HCT116 (cell line): ENCODE data around the gene CLIC3. TPM values are rescaled to one million over a fixed set of nuclear protein-coding genes. Genes with fewer than 3 reads are reported as not detected.

Experiments used
- ATAC-seq: fragments of 200-7000 bp; cut with Tn5 transposase; 2 replicates; pipeline ENCODE4 v1.9.1; 2020; ENCODE audit warnings: mild to moderate bottlenecking, moderate library complexity
- BruUV-seq: library from RNA; stranded (reverse); fragments of 400-500 nt; replicated peaks from 2 replicates; lab custom pipeline; 2021; lab: Mats Ljungman, UMichigan
- CTCF ChIA-PET: fragments of 300-600 bp; sonication (Branson Sonifier 250); formaldehyde crosslinking; loops from one replicate; lab custom pipeline; 2021; ENCODE audit warnings: antibody characterized with exemption; lab: Charles Lee
- POLR2A ChIA-PET: fragments of 300-600, 350-600 bp; sonication (Branson Sonifier 250); formaldehyde crosslinking; loops from one replicate; lab custom pipeline; 2021; ENCODE audit warnings: antibody characterized with exemption; lab: Charles Lee
- RAD21 ChIA-PET, 2 experiments: fragments of 300-600 bp; sonication (Branson Sonifier 250); formaldehyde crosslinking; loops; one replicate each; lab custom pipeline; 2023; ENCODE audit warnings: low total read pairs in 2 of 2; ENCODE audit not compliant: uncharacterized antibody in 2 of 2, unreplicated experiment in 2 of 2, low non-redundant PET in 1 of 2; lab: Charles Lee
- DNase-seq: peaks from one replicate; pipeline ENCODE4 v3.0.0-alpha.2; 2010; ENCODE audit warnings: low read depth, low spot score
- H2AFZ ChIP-seq: fragments of 200-600 bp; shearing (Covaris generic), sonication (generic); 2 replicates; pipeline ENCODE4 v1.6.1; 2017; ENCODE audit warnings: low read depth, mixed run types, mixed read lengths, antibody characterized with exemption, low read length; ENCODE audit not compliant: poor library complexity, severe bottlenecking
- H3K27ac ChIP-seq: 2 replicates; pipeline ENCODE4 v1.5.1; 2012; ENCODE audit warnings: low read depth, low read length
- H3K27me3 ChIP-seq: fragments of 200-600 bp; sonication (generic); 2 replicates; pipeline ENCODE4 v1.6.1; 2016; ENCODE audit warnings: mixed run types, low read length, mixed read lengths; ENCODE audit not compliant: insufficient read depth
- H3K36me3 ChIP-seq, 2 experiments: fragments of 200-500 bp in 1 of 2; fragments of 200-600 bp in 1 of 2; sonication (Bioruptor generic) in 1 of 2; sonication (generic) in 1 of 2; 2 replicates each; pipeline versions ENCODE4 v1.5.1 to v1.6.1; 2014 to 2016; ENCODE audit warnings: low read length in 2 of 2, inconsistent platforms in 1 of 2, mixed read lengths in 1 of 2, mixed run types in 1 of 2; ENCODE audit not compliant: insufficient read depth in 2 of 2, control insufficient read depth in 1 of 2
- H3K4me1 ChIP-seq, 2 experiments: fragments of 200-600 bp in 1 of 2; sonication (generic) in 1 of 2; 2 replicates each; pipeline versions ENCODE4 v1.5.1 to v1.6.1; 2012 to 2017; ENCODE audit warnings: low read length in 2 of 2, inconsistent platforms in 1 of 2, mild to moderate bottlenecking in 1 of 2, mixed read lengths in 1 of 2, mixed run types in 1 of 2, moderate library complexity in 1 of 2; ENCODE audit not compliant: insufficient read depth in 2 of 2, control insufficient read depth in 1 of 2
- H3K4me2 ChIP-seq: fragments of 200-600 bp; sonication (generic); 2 replicates; pipeline ENCODE4 v1.6.1; 2017; ENCODE audit warnings: mixed run types, low read length, mixed read lengths
- H3K4me3 ChIP-seq, 2 experiments: fragments of 200-600 bp in 1 of 2; sonication (generic) in 1 of 2; replicated peaks in 1 of 2; 2 replicates each; pipeline ENCODE4 v1.5.1; 2011 to 2016; ENCODE audit warnings: low read length in 2 of 2, control low read depth in 1 of 2, low read depth in 1 of 2, mild to moderate bottlenecking in 1 of 2, mixed read lengths in 1 of 2, mixed run types in 1 of 2
- H3K79me2 ChIP-seq: fragments of 200-600 bp; sonication (generic); 2 replicates; pipeline ENCODE4 v1.6.1; 2017; ENCODE audit warnings: mild to moderate bottlenecking, mixed run types, low read length, moderate library complexity, mixed read lengths; ENCODE audit not compliant: insufficient read depth
- H3K9ac ChIP-seq: fragments of 200-600 bp; sonication (generic); 2 replicates; pipeline ENCODE4 v1.6.1; 2016; ENCODE audit warnings: low read length, mixed read lengths
- H3K9me2 ChIP-seq: fragments of 200-600 bp; sonication (generic), shearing (Covaris generic); 2 replicates; pipeline ENCODE4 v1.6.1; 2017; ENCODE audit warnings: mixed run types, mild to moderate bottlenecking, moderate library complexity; ENCODE audit not compliant: insufficient read depth
- H3K9me3 ChIP-seq, 2 experiments: fragments of 200-500 bp in 1 of 2; fragments of 200-600 bp in 1 of 2; sonication (Bioruptor generic) in 1 of 2; sonication (generic) in 1 of 2; 2 replicates each; pipeline ENCODE4 v1.6.1; 2014 to 2017; ENCODE audit warnings: low read length in 2 of 2, mixed read lengths in 2 of 2, inconsistent platforms in 1 of 2, low read depth in 1 of 2, mild to moderate bottlenecking in 1 of 2, mixed run types in 1 of 2, moderate library complexity in 1 of 2; ENCODE audit not compliant: control insufficient read depth in 1 of 2, insufficient read depth in 1 of 2
- H4K20me1 ChIP-seq: fragments of 200-600 bp; sonication (generic), shearing (Covaris generic); 2 replicates; pipeline ENCODE4 v1.6.1; 2017; ENCODE audit warnings: mixed run types, mild to moderate bottlenecking, moderate library complexity; ENCODE audit not compliant: insufficient read depth
- CBX3 ChIP-seq: IDR thresholded peaks from 2 replicates; pipeline ENCODE4 v1.6.1; 2012; ENCODE audit warnings: low read depth
- CEBPB ChIP-seq: IDR thresholded peaks from 2 replicates; pipeline ENCODE4 v1.6.1; 2012; ENCODE audit warnings: low read depth
- CTCF ChIP-seq, 3 experiments: fragments of 200-600 bp in 1 of 3; sonication (generic) in 1 of 3; IDR thresholded peaks in 2 of 3; conservative IDR thresholded peaks in 1 of 3; 2 replicates each; pipeline ENCODE4 v1.5.1; 2012 to 2017; ENCODE audit warnings: low read depth in 2 of 3, low read length in 2 of 3, antibody characterized with exemption in 1 of 3, borderline replicate concordance in 1 of 3, control low read depth in 1 of 3, mild to moderate bottlenecking in 1 of 3, mixed read lengths in 1 of 3, mixed run types in 1 of 3, moderate library complexity in 1 of 3; ENCODE audit not compliant: insufficient read depth in 1 of 3
- EGR1 ChIP-seq: IDR thresholded peaks from 2 replicates; pipeline ENCODE4 v1.6.1; 2012; ENCODE audit warnings: low read depth
- ELF1 ChIP-seq: IDR thresholded peaks from 2 replicates; pipeline ENCODE4 v1.6.1; 2012; ENCODE audit warnings: low read depth, borderline replicate concordance
- EZH2 ChIP-seq: fragments of 200-600 bp; sonication (generic); IDR thresholded peaks from 2 replicates; pipeline ENCODE4 v1.6.1; 2017; ENCODE audit warnings: antibody characterized with exemption, mixed run types
- EZH2phosphoT487 ChIP-seq: fragments of 200-600 bp; IDR thresholded peaks from 2 replicates; pipeline ENCODE4 v1.6.1; 2018; ENCODE audit warnings: antibody characterized with exemption, borderline replicate concordance
- FOSL1 ChIP-seq: IDR thresholded peaks from 2 replicates; pipeline ENCODE4 v1.6.1; 2012; ENCODE audit warnings: low read depth
- JUND ChIP-seq: IDR thresholded peaks from 2 replicates; pipeline ENCODE4 v1.6.1; 2012
- MAX ChIP-seq: IDR thresholded peaks from 2 replicates; pipeline ENCODE4 v1.6.1; 2012
- POLR2A ChIP-seq: IDR thresholded peaks from 2 replicates; pipeline ENCODE4 v1.7.0; 2011; ENCODE audit warnings: borderline replicate concordance; ENCODE audit not compliant: insufficient read depth, insufficient read length; ENCODE audit errors: extremely low read depth
- POLR2AphosphoS5 ChIP-seq: IDR thresholded peaks from 2 replicates; pipeline ENCODE4 v1.6.1; 2011; ENCODE audit warnings: mild to moderate bottlenecking, low read depth, low read length, moderate library complexity
- RAD21 ChIP-seq: IDR thresholded peaks from 2 replicates; pipeline ENCODE4 v1.6.1; 2012; ENCODE audit warnings: low read depth, mild to moderate bottlenecking
- SIN3A ChIP-seq: IDR thresholded peaks from 2 replicates; pipeline ENCODE4 v1.6.1; 2012; ENCODE audit warnings: low read depth
- SP1 ChIP-seq: IDR thresholded peaks from 2 replicates; pipeline ENCODE4 v1.6.1; 2012; ENCODE audit warnings: low read depth
- SRF ChIP-seq: IDR thresholded peaks from 2 replicates; pipeline ENCODE4 v1.6.1; 2012; ENCODE audit warnings: low read depth
- TCF7L2 ChIP-seq: IDR thresholded peaks from 2 replicates; pipeline ENCODE4 v1.7.0; 2011; ENCODE audit warnings: borderline replicate concordance, inconsistent platforms; ENCODE audit not compliant: insufficient read depth, insufficient read length; ENCODE audit errors: extremely low read depth
- YY1 ChIP-seq: IDR thresholded peaks from 2 replicates; pipeline ENCODE4 v1.6.1; 2011; ENCODE audit warnings: low read length, low read depth, moderate library complexity, mild to moderate bottlenecking; ENCODE audit not compliant: insufficient replicate concordance; ENCODE audit errors: extremely low read depth
- ZBTB33 ChIP-seq: IDR thresholded peaks from 2 replicates; pipeline ENCODE4 v1.6.1; 2011; ENCODE audit warnings: mild to moderate bottlenecking, low read length, moderate library complexity; ENCODE audit not compliant: insufficient replicate concordance; ENCODE audit errors: extremely low read depth
- ZFX ChIP-seq: fragments of 450-650 bp; IDR thresholded peaks from 2 replicates; pipeline ENCODE4 v1.6.1; 2017
- intact Hi-C: fragments of 100-400 bp; cut with micrococcal nuclease; formaldehyde crosslinking; loops from 2 replicates; pipeline ENCODE4 v1.10.0; 2022
- total RNA-seq: library from RNA; stranded (reverse); gene quantifications from one replicate; pipeline ENCODE4 v1.2.1, GENCODE V29; 2021; ENCODE audit not compliant: unreplicated experiment

Gene CLIC3
- total RNA-seq, 1 experiment from 2014 or later = 8.4 TPM

GRCh38 chr9:137009217-137009616, 12.8 kb upstream of the CLIC3 start (continued):
- TF ChIP-seq CTCF (IDR thresholded peaks at IDR 0.05 in 2 of 3, conservative IDR thresholded peaks at IDR 0.05 in 1 of 3; ENCODE audit: borderline replicate concordance in 1 of 3, insufficient read depth in 1 of 3, low read depth in 2 of 3, low read length in 2 of 3) = no peak
- no peak for TF ChIP-seq CEBPB
- TF ChIP-seq ZFX = no peak
- TF ChIP-seq SRF = no peak
- no peak for TF ChIP-seq SIN3A
- no peak for TF ChIP-seq ELF1
- no peak for TF ChIP-seq JUND
- TF ChIP-seq EGR1 = no peak
- TF ChIP-seq TCF7L2 = no peak

- intact Hi-C loops = no loop called here
- POLR2A ChIA-PET = no interaction called here
These were observed 11.9 kb upstream of the CLIC3 start for GRCh38 chr9:137008312-137008711.

More at GRCh38 chr9:137008312-137008711, 11.9 kb upstream of the CLIC3 start:
- H3K36me3 ChIP-seq = peaks cover 3 to 6% of the 10 kb centered on the region in 2 experiments; a peak in 3 of 4 replicates
- H3K9ac ChIP-seq = no peak overlapping the region
- no peak for TF ChIP-seq ZFX
- no peak for TF ChIP-seq POLR2AphosphoS5
- no peak for TF ChIP-seq JUND
- TF ChIP-seq POLR2A = no peak
- TF ChIP-seq TCF7L2 = no peak
- TF ChIP-seq MAX = no peak
- no peak for TF ChIP-seq SIN3A
- TF ChIP-seq YY1 = no peak
- TF ChIP-seq CTCF (IDR thresholded peaks at IDR 0.05 in 2 of 3, conservative IDR thresholded peaks at IDR 0.05 in 1 of 3; ENCODE audit: borderline replicate concordance in 1 of 3, insufficient read depth in 1 of 3, low read depth in 2 of 3, low read length in 2 of 3) = no peak
- TF ChIP-seq EGR1 = no peak
- no peak for TF ChIP-seq SRF
- no peak for TF ChIP-seq SP1
- TF ChIP-seq EZH2 = no peak
- no peak for TF ChIP-seq EZH2phosphoT487
- no peak for TF ChIP-seq CEBPB
- TF ChIP-seq ZBTB33 = no peak
- no peak for TF ChIP-seq CBX3
- no peak for TF ChIP-seq RAD21
- no peak for TF ChIP-seq FOSL1
- TF ChIP-seq, all 23 proteins: peak for 0
- H3K4me3 ChIP-seq = no peak overlapping the region
- no peak for DNase-seq
- peaks cover 0 to 4% of the 10 kb centered on the region in 2 experiments; a peak in 1 of 4 replicates for H3K9me3 ChIP-seq
- H3K79me2 ChIP-seq = no peaks in the 10 kb centered on the region
- H3K9me2 ChIP-seq = no peaks in the 10 kb centered on the region
- no peak overlapping the region for H3K27ac ChIP-seq
- H2AFZ ChIP-seq = no peak overlapping the region
- RAD21 ChIA-PET = no interaction called here
- H3K4me1 ChIP-seq = no peaks in the 10 kb centered on the region
- CTCF ChIA-PET = no interaction called here
- TSS peak; percentile 9 for BruUV-seq
- no peaks in the 10 kb centered on the region for H4K20me1 ChIP-seq
- ATAC-seq = no peak
- no peak overlapping the region for H3K4me2 ChIP-seq
- H3K27me3 ChIP-seq = no peaks in the 10 kb centered on the region
